Choroid plexus epithelial cell (primary cell): ENCODE results near the gene RBFOX2.
A peak's percentile ranks its signal among the peaks of the same experiment; 100 is the strongest.

ENCODE experiments used
- DNase-seq: peaks from one replicate; pipeline ENCODE4 v3.0.0-alpha.2; 2010; ENCODE audit warnings: low read depth
- H3K4me3 ChIP-seq: 2 replicates; pipeline ENCODE4 v1.5.1; 2011; ENCODE audit warnings: low read depth, mild to moderate bottlenecking, control low read depth, low read length, moderate library complexity
- TF ChIP-seq, protein P1 (sequence below): conservative IDR thresholded peaks from 2 replicates; pipeline ENCODE4 v1.5.1; 2011; ENCODE audit warnings: low read depth, mild to moderate bottlenecking, control low read depth, inconsistent platforms, low read length, moderate library complexity

Gene RBFOX2

DNA sequence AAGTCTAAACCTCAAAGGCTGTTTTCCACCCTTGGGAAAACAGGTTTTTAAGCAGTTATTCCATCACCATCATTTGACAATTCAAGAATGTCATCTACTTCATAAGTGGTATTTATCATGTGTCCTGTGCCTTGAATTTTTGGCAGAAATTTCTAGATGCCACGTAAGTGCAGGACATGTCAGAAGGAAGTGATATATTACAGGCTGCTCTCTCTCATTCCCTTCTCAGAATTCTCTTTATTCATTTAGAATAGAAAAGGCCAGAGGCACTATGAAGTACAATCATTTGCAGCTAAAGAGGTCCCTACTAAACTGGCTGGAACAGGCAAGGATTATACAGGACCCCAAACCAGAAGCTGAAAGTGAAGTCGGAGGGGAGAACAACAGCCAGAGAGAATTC is 11.9 kb downstream of the RBFOX2 start:
- no peak overlapping the region for H3K4me3 ChIP-seq
- no peak for DNase-seq
- TF ChIP-seq, protein P1, sequence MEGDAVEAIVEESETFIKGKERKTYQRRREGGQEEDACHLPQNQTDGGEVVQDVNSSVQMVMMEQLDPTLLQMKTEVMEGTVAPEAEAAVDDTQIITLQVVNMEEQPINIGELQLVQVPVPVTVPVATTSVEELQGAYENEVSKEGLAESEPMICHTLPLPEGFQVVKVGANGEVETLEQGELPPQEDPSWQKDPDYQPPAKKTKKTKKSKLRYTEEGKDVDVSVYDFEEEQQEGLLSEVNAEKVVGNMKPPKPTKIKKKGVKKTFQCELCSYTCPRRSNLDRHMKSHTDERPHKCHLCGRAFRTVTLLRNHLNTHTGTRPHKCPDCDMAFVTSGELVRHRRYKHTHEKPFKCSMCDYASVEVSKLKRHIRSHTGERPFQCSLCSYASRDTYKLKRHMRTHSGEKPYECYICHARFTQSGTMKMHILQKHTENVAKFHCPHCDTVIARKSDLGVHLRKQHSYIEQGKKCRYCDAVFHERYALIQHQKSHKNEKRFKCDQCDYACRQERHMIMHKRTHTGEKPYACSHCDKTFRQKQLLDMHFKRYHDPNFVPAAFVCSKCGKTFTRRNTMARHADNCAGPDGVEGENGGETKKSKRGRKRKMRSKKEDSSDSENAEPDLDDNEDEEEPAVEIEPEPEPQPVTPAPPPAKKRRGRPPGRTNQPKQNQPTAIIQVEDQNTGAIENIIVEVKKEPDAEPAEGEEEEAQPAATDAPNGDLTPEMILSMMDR = no peak

- TF ChIP-seq, protein P1 = no peak
- no peak for DNase-seq
- H3K4me3 ChIP-seq = no peak overlapping the region
Measured at GRCh38 chr22:36015811-36016529, 12.7 kb downstream of the RBFOX2 start.

DNA sequence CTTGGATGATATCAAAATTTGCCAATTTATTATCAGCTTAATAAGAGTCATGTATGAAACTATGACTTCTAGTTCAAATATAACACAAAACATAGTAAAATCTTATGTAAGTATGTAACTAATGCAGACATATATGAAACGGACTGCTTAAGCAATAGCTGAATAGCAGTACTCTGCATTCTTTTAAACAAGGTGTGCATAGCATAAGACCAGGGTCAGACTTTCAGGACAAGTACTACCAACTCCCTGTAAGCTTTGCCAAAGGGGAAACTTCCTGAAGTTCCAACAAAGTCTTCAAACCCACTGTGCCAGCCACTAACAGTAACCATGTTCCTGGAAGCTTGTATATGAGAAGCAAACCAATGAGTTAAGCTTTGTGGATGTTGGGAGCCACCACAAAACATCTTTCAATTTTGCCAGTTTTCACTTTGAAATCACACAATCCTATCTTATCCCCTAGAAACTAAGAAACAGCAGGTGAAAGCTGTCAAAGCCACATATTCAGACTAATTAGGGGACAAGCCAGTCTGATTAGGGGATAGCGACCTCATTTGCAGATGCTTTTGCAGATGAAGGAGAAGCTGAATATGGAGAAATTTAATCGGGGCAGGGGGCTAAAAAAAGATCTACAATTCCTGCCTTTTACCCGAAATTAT is 13.3 kb downstream of the RBFOX2 start:
- no peak for DNase-seq
- no peak overlapping the region for H3K4me3 ChIP-seq
- TF ChIP-seq, protein P1 = no peak

GRCh38 chr22:36014546-36015074 is 14.0 kb downstream of the RBFOX2 start:
- no peak for DNase-seq
- H3K4me3 ChIP-seq = no peak overlapping the region
- TF ChIP-seq, protein P1 = no peak

GRCh38 chr22:36012332-36012731 is 16.3 kb downstream of the RBFOX2 start:
- TF ChIP-seq, protein P1 = no peak
- DNase-seq = no peak
- H3K4me3 ChIP-seq = no peak overlapping the region

- DNase-seq = peak; percentile 78
- TF ChIP-seq, protein P1 = no peak
- H3K4me3 ChIP-seq = no peak overlapping the region
Measured at GRCh38 chr22:36010882-36011281, 17.7 kb downstream of the RBFOX2 start.
